HG03439 (cell line): ENCODE results near the gene NTN1.
"Not testable (repeated sequence)": the region's sequence is repeated elsewhere in the genome, so short reads cannot be mapped to it uniquely, and the experiment has no call there.

Experiments used
- ATAC-seq: cut with Tn5 transposase; IDR thresholded peaks from one replicate; pipeline ENCODE4 v1.9.1; 2021; ENCODE audit warnings: mild to moderate bottlenecking, moderate library complexity; ENCODE audit not compliant: unreplicated experiment

The NTN1 gene

GRCh38 chr17:9080296-9080914 is 59.1 kb downstream of the NTN1 start:
- ATAC-seq = no peak

- ATAC-seq = no peak
Observed at GRCh38 chr17:9080983-9081382, 59.7 kb downstream of the NTN1 start.

- no peak for ATAC-seq
Observed at GRCh38 chr17:9086577-9086976, 65.3 kb downstream of the NTN1 start.

DNA sequence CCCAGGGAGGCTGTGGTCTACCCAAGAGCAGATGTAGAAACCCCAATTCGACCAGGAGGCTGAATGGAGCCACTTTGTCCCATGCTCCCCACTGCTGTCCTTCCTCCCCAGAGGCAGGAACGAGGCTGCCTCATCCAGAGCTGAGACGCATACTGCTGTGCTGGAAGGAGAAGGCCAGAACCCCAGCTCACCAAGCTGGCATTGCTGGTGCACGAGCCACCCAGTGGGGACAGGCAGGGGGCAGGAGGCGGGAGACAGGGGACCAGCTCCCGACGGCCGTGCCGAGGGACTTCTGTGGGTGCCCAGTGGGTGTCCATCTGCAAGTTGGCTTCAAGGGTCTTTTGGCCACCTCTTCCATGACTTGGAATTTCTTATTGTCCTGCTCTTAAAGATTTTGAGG is 66.6 kb downstream of the NTN1 start:
- ATAC-seq = no peak

GRCh38 chr17:9090641-9091096 is 69.4 kb downstream of the NTN1 start:
- ATAC-seq = no peak

DNA sequence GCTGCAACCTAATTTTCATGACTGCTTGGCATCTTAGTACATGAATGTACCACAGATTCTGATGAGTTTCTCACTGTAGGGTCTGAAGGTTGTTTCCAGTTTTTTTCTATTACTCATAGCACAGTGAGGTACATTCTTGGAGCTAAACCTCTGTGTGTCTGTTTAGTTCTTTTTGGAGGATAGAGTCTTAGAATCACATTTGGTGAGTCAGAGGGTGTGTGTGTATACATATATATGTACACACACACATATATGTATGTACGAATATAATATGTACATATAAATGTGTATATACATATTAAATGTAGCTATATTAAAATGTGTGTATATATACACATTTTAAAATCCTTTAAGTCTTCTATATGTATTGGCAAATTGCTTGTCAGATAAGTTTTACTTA is 72.9 kb downstream of the NTN1 start:
- ATAC-seq = no peak

- no peak for ATAC-seq
Observed at GRCh38 chr17:9095390-9095789, 74.1 kb downstream of the NTN1 start.

- ATAC-seq = no peak
Observed at GRCh38 chr17:9098242-9098825, 77.0 kb downstream of the NTN1 start.

- ATAC-seq = no peak
Observed at GRCh38 chr17:9101356-9101755, 80.0 kb downstream of the NTN1 start.

- ATAC-seq = not testable (repeated sequence)
Observed at GRCh38 chr17:9103193-9103592, 81.9 kb downstream of the NTN1 start.

- no peak for ATAC-seq
Observed at GRCh38 chr17:9104370-9105041, 83.2 kb downstream of the NTN1 start.

DNA sequence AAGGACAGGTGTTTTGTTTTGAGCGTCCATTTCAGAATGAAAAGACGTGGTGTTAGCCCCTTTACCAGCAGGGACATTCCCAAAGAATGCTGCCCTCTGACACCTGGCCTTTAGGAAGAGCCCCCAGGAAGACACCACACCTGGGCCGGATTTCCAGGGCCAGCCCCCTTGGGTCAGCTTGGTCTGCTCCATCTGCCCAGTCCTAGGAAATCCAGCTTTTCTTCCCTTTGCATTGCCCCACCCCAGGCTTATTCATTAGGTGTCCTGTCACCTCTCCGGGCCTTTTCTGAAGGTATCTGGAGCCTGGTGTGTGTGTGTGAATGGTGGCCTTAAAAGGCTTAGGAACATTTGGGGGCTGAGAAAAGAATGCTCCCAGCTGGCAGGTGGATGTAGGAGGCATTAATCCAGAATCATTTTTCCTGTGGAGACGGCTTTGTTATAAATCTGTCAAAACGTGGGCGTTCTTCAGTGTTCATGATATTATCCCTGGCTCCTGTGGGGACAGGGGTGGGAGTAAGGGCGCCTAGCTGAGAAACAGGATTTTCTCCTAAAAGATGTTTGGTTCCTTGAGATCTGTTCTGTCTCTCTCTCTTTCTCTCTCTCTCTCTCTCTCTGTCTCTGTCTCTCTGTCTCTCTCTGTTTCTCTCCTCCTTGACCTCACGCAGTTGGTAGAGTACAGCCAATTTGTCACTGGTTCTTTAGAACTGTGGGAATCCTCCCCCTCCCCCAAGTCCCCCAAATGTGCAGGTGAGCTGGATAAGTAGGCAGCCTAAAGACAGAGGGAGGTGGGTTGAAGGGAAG is 84.0 kb downstream of the NTN1 start:
- no peak for ATAC-seq

DNA sequence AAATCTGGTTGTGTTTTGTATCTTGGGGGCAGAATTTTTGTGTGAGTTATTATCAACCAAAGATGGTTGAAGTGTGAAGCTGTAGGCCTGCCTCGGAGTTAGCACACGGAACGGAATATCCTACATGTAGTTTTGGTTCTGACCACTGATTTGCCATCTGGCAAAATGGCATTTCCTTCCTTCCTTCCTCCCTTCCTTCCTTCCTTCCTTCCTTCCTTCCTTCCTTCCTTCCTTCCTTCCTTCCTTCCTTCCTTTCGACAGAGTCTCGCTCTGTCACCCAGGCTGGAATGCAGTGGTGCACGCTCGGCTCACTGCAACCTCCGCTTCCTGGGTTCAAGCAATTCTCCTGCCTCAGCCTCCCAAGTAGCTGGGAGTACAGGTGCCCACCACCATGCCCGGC is 85.0 kb downstream of the NTN1 start:
- ATAC-seq = not testable (repeated sequence)

DNA sequence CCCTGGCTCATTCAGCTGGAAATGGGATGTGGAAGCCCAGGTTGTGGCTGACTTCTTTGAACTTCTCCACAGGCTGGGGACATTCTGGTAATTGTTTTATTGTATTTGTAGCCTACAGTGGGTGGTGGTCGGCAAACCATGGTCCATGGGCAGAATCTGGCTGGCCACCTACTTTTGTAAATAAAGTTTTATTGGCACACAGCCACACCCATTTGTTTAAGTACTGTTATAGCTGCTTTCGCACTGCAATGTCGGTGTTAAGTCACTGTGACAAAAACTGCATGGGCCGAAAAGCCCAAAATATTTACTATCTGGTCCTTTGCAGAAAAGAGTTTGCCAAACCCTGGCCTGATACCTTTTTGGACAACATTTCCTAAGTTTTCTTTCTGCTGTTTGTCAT is 86.2 kb downstream of the NTN1 start:
- no peak for ATAC-seq

GRCh38 chr17:9108146-9108545 is 86.8 kb downstream of the NTN1 start:
- ATAC-seq = no peak

DNA sequence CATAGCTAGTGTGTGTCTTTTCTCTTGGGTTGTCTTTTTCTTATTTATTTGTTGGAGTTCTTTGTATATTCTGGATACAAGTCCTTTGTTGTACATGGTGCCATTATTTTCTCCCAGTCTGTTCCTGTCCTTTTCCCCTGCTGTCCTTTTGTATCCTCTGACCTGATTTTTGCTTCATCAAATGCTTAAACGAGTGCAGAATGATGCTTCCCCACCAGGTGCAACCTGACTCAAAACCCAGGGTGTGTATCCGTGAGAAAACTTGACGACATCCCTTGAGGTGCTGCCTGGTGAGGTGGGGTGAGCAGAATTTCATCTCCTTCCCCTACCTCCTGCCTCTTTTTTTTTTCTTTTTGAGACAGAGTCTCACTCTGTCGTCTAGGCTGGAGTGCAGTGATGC is 88.6 kb downstream of the NTN1 start:
- ATAC-seq = no peak

- no peak for ATAC-seq
Observed at GRCh38 chr17:9110501-9110900, 89.2 kb downstream of the NTN1 start.

DNA sequence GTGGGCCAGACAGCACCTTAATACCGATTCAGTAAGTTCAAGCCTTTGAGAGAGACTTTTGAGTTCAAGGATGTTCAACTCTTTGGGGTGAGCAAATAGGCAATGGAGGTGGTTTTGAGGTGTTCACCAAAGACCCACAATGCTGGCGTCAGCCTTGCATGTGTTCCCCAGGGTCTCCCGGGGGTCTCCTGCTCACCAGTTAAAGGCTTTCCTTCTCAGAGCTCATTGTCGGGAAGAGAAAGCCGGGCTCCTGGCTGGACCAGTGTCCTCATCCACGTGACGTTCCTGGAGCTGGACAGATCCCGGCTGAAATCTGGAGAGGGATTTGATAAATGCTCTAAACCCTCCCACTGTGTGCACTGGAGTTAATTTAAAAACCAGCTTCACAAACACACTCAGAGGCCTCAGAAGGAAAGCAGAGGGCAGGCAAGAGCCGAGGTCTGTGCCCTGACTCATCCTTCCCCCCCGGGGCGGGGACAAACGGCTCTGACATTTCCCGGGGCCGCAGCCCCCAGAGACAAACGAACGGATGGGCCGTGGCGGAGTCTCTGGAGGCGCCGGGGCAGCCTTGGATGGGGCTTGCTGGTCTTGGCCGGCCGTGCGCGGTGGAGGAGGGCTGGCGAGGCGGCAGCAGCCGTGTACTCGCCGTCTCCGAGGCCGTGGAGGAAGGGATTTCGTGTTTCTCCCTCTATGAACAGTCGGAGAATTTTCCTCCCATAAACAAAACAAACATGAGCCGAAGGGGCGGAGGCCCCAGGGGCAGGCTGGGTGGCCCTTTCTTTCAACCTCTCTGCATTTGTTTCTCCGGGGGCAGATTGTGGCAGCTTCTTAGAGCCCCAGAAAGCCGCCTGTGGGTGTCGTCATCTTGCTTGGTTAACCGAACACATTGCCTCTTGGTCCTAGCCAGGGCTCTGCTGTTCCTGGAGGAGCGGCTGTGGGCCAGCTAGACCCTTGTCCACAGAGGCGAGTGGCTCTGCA is 94.2 kb downstream of the NTN1 start:
- ATAC-seq = no peak

GRCh38 chr17:9116311-9116835 is 95.1 kb downstream of the NTN1 start:
- ATAC-seq = no peak
